IMR-90 (cell line): ENCODE measurements around the gene CENPH. TPM values are rescaled to one million over a fixed set of nuclear protein-coding genes. Genes with fewer than 3 reads are reported as not detected.
"Not testable (repeated sequence)": the region's sequence is repeated elsewhere in the genome, so short reads cannot be mapped to it uniquely, and the experiment has no call there.

ENCODE experiments used
- ATAC-seq: fragments of 200-7000 bp; cut with Tn5 transposase; 2 replicates; pipeline ENCODE4 v1.9.1; 2020; ENCODE audit warnings: low read depth, mild to moderate bottlenecking, moderate library complexity
- BruUV-seq: library from RNA; stranded (reverse); fragments of 400-500 nt; replicated peaks from 2 replicates; lab custom pipeline; 2021; lab: Mats Ljungman, UMichigan
- CTCF ChIA-PET: fragments of 300-600 bp; formaldehyde crosslinking; extraction: SDS; loops from one replicate; lab custom pipeline; 2021; ENCODE audit warnings: antibody characterized with exemption; lab: Yijun Ruan, JAX
- POLR2A ChIA-PET: fragments of 300-600 bp; sonication (Branson Sonifier 250); formaldehyde crosslinking; loops from one replicate; lab custom pipeline; 2022; ENCODE audit warnings: antibody characterized with exemption; ENCODE audit not compliant: unreplicated experiment; lab: Charles Lee
- DNase-seq: peaks from one replicate; pipeline ENCODE4 v3.0.0; 2013
- H2AFZ ChIP-seq: replicated peaks from 2 replicates; pipeline ENCODE3; 2013; ENCODE audit warnings: low read length, mild to moderate bottlenecking; ENCODE audit not compliant: poor library complexity
- H2AK5ac ChIP-seq: 2 replicates; pipeline ENCODE4 v1.6.1; 2013; ENCODE audit warnings: low read depth, low read length, inconsistent platforms
- H2AK9ac ChIP-seq: replicated peaks from 2 replicates; pipeline ENCODE3; 2013; ENCODE audit warnings: mild to moderate bottlenecking, low read depth, low read length, moderate library complexity; ENCODE audit not compliant: poor library complexity
- H2BK120ac ChIP-seq: 2 replicates; pipeline ENCODE4 v1.6.1; 2013; ENCODE audit warnings: low read depth, low read length, inconsistent platforms
- H2BK15ac ChIP-seq: 3 replicates; pipeline ENCODE4 v1.6.1; 2013; ENCODE audit warnings: low read depth, low read length, inconsistent platforms
- H2BK20ac ChIP-seq: 2 replicates; pipeline ENCODE4 v1.6.1; 2013; ENCODE audit warnings: low read depth, mild to moderate bottlenecking, inconsistent platforms, low read length, moderate library complexity
- H2BK5ac ChIP-seq: 2 replicates; pipeline ENCODE4 v1.6.1; 2013; ENCODE audit warnings: mild to moderate bottlenecking, low read depth, low read length, inconsistent platforms; ENCODE audit not compliant: poor library complexity, severe bottlenecking
- H3K14ac ChIP-seq: replicated peaks from 2 replicates; pipeline ENCODE4 v1.6.1; 2013; ENCODE audit warnings: low read depth, low read length, inconsistent platforms
- H3K18ac ChIP-seq: 2 replicates; pipeline ENCODE4 v1.6.1; 2013; ENCODE audit warnings: low read depth, low read length, control low read depth
- H3K23ac ChIP-seq: 2 replicates; pipeline ENCODE4 v1.6.1; 2013; ENCODE audit warnings: low read depth, low read length, inconsistent platforms
- H3K27ac ChIP-seq: 2 replicates; pipeline ENCODE4 v1.5.1; 2013; ENCODE audit warnings: mild to moderate bottlenecking, control low read depth, low read length; ENCODE audit not compliant: insufficient read depth
- H3K27me3 ChIP-seq: 2 replicates; pipeline ENCODE4 v1.6.1; 2013; ENCODE audit warnings: low read length; ENCODE audit not compliant: control insufficient read depth, insufficient read depth
- H3K36me3 ChIP-seq: 2 replicates; pipeline ENCODE4 v1.6.1; 2013; ENCODE audit warnings: low read length, mixed read lengths; ENCODE audit not compliant: control insufficient read depth, insufficient read depth
- H3K4ac ChIP-seq: 2 replicates; pipeline ENCODE4 v1.6.1; 2013; ENCODE audit warnings: low read depth, low read length, inconsistent platforms
- H3K4me1 ChIP-seq: 2 replicates; pipeline ENCODE4 v1.6.1; 2013; ENCODE audit warnings: low read length, mixed read lengths; ENCODE audit not compliant: control insufficient read depth, insufficient read depth
- H3K4me2 ChIP-seq: 2 replicates; pipeline ENCODE4 v1.6.1; 2013; ENCODE audit warnings: low read depth, mild to moderate bottlenecking, control low read depth, low read length, moderate library complexity
- H3K4me3 ChIP-seq: 2 replicates; pipeline ENCODE4 v1.5.1; 2013; ENCODE audit warnings: low read depth, mild to moderate bottlenecking, control low read depth, low read length, moderate library complexity; ENCODE audit not compliant: insufficient read depth
- H3K56ac ChIP-seq: 2 replicates; pipeline ENCODE4 v1.6.1; 2013; ENCODE audit warnings: low read length, inconsistent platforms; ENCODE audit not compliant: insufficient read depth; ENCODE audit errors: extremely low read depth
- H3K79me1 ChIP-seq, 2 experiments: 2 replicates each; pipeline ENCODE4 v1.6.1; 2013; ENCODE audit warnings: low read length in 2 of 2, inconsistent platforms in 1 of 2, low read depth in 1 of 2
- H3K9ac ChIP-seq: 2 replicates; pipeline ENCODE4 v1.6.1; 2013; ENCODE audit warnings: low read depth, low read length, control low read depth
- H3K9me1 ChIP-seq: 2 replicates; pipeline ENCODE4 v1.6.1; 2013; ENCODE audit warnings: low read length, inconsistent platforms; ENCODE audit not compliant: insufficient read depth
- H3K9me3 ChIP-seq: 2 replicates; pipeline ENCODE4 v1.6.1; 2013; ENCODE audit warnings: low read length; ENCODE audit not compliant: control insufficient read depth, insufficient read depth
- H4K20me1 ChIP-seq: 2 replicates; pipeline ENCODE4 v1.6.1; 2013; ENCODE audit warnings: low read length, inconsistent platforms; ENCODE audit not compliant: insufficient read depth
- H4K5ac ChIP-seq: 2 replicates; pipeline ENCODE4 v1.6.1; 2013; ENCODE audit warnings: mild to moderate bottlenecking, low read depth, low read length, control low read depth
- H4K8ac ChIP-seq, 2 experiments: 2 replicates each; pipeline ENCODE4 v1.6.1; 2013; ENCODE audit warnings: low read depth in 2 of 2, low read length in 2 of 2, control low read depth in 1 of 2, inconsistent platforms in 1 of 2
- H4K91ac ChIP-seq: 2 replicates; pipeline ENCODE4 v1.6.1; 2013; ENCODE audit warnings: low read depth, low read length, inconsistent platforms; ENCODE audit not compliant: insufficient read depth
- WGBS, 2 experiments: methylation state at CpG; one replicate each; pipeline versions ENCODE4 v1.1.5 to v1.1.7; 2013; ENCODE audit warnings: missing lambda C conversion rate in 2 of 2; ENCODE audit not compliant: insufficient read length in 1 of 2; ENCODE audit errors: extremely low coverage in 2 of 2; 5-methylcytosine and 5-hydroxymethylcytosine counted together
- dilution Hi-C: fragments of 300-500 bp; cut with HindIII; formaldehyde crosslinking; loops from one replicate; pipeline ENCODE4 v1.14.3; 2018; ENCODE audit warnings: low sequenced_read_pairs; ENCODE audit not compliant: unreplicated experiment
- in situ Hi-C: fragments of 300-500 bp; cut with MboI; formaldehyde crosslinking; loops from 3 replicates; pipeline ENCODE4 v1.14.3; 2019; ENCODE audit warnings: low sequenced_read_pairs, inconsistent platforms, mixed read lengths
- intact Hi-C: fragments of 100-400 bp; cut with micrococcal nuclease; formaldehyde crosslinking; loops from 2 replicates; pipeline ENCODE4 v1.10.0; 2022
- polyA plus RNA-seq, 3 experiments: library from polyadenylated mRNA; depleted of rRNA; stranded (reverse); fragments of >200 nt; gene quantifications; 2 replicates each; pipeline ENCODE4 v1.2.3, GENCODE V29; 2012; ENCODE audit warnings: low replicate concordance in 1 of 3
- total RNA-seq: library from RNA; depleted of rRNA; stranded (reverse); fragments of >200 nt; gene quantifications from 2 replicates; pipeline ENCODE4 v1.2.3, GENCODE V29; 2012

CENPH gene
- total and polyA plus RNA-seq, 2 of the 4 experiments (the other 2 are of a cell fraction): 3.8 to 7.8 TPM

DNA sequence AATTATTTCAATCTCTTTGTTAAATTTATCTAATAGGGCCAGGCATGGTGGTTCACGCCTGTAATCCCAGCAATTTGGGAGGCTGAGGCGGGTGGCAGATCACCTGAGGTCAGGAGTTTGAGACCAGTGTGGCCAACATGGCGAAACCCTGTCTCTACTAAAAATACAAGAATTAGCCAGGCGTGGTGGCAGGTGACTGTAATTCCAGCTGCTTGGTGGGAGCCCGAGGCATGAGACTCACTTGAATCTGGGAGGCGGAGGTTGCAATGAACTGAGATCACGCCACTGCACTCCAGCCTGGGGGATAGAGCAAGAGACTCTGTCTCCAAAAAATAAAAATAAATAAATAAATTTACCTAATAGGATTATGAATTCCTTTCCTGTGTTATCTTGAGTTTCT lies 40.8 kb upstream of the CENPH start:
- H4K20me1 ChIP-seq, H3K14ac ChIP-seq, H3K4me1 ChIP-seq, DNase-seq, H3K9me3 ChIP-seq, H2AK9ac ChIP-seq, H3K18ac ChIP-seq, H3K56ac ChIP-seq, in situ Hi-C loops, H3K9me1 ChIP-seq, H3K79me1 ChIP-seq, H3K4me2 ChIP-seq, H3K4ac ChIP-seq, POLR2A ChIA-PET, H3K27me3 ChIP-seq, intact Hi-C loops, H3K27ac ChIP-seq, H2BK20ac ChIP-seq, H2BK5ac ChIP-seq, H2BK15ac ChIP-seq, BruUV-seq, H3K9ac ChIP-seq, H3K36me3 ChIP-seq, dilution Hi-C loops, ATAC-seq, H2AK5ac ChIP-seq, H3K4me3 ChIP-seq, CTCF ChIA-PET, H2BK120ac ChIP-seq, H4K91ac ChIP-seq, H4K5ac ChIP-seq, H3K23ac ChIP-seq, H2AFZ ChIP-seq, H4K8ac ChIP-seq: not testable (repeated sequence)
- WGBS, 2 experiments: no CpG with 5 or more reads among the region's 7 CpGs
